ENCODE results near the gene MPND.

MPND gene

DNA sequence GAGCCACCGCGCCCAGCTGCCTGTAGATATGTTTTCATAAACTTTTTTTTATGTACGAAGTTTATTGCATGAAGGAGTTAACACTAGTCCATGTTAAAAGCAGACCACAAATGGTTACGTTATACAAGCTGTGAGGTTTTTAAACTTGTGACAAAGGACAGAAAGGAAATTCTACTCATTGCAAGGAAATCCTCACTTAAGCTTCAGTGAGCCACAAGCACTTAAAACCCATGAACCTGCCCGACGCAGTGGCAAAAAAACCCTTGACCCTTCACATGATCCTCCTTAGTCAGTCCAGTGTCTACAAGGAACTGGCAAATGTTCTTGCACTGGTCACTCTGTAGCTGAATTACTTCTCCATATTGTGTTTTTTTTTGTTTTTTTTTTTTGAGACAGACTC is 4.2 kb downstream of the MPND start:
- TF ChIP-seq, protein P1, sequence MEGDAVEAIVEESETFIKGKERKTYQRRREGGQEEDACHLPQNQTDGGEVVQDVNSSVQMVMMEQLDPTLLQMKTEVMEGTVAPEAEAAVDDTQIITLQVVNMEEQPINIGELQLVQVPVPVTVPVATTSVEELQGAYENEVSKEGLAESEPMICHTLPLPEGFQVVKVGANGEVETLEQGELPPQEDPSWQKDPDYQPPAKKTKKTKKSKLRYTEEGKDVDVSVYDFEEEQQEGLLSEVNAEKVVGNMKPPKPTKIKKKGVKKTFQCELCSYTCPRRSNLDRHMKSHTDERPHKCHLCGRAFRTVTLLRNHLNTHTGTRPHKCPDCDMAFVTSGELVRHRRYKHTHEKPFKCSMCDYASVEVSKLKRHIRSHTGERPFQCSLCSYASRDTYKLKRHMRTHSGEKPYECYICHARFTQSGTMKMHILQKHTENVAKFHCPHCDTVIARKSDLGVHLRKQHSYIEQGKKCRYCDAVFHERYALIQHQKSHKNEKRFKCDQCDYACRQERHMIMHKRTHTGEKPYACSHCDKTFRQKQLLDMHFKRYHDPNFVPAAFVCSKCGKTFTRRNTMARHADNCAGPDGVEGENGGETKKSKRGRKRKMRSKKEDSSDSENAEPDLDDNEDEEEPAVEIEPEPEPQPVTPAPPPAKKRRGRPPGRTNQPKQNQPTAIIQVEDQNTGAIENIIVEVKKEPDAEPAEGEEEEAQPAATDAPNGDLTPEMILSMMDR (IDR thresholded peaks at IDR 0.05): no peak

DNA sequence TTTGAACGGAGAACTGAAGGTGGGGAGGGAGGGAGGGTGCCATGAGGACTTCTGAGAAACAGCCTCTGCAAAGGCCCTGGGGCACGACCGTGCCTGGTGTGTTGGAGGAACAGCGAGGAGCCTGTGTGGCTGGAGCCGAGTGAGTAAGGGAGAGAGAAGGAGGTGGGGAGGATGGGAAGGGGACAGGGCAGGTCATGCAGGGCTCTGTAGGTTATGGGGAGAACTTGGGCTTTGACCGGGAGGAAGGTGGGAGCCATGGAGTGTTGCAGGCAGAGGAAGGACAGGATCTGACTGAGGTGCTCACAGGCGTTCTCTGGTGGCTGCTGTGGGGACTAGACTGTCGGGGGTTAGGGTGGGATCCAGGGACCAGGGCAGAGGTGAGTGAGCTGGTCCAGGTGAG is 6.7 kb downstream of the MPND start:
- TF ChIP-seq, protein P1 (IDR thresholded peaks at IDR 0.05): no peak

DNA sequence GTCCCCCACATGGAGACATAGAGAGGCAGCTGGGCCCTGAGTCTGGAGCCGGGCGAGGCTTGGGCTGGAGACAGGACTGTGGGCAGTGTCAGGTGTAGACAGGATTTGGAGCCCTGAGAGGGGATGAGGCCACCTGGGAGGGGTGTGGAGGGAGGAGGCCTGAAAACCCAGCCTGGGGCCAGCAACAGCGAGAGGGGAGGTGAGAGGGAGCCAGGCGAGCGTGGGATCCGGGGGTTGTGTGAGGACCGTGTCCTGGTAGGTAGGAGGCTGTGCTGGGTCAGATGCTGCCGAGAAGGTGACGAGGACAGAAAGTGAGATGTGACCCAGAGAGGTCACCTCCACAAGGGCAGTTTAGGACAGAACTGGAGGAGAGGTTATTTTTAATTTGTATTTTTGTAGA is 7.4 kb downstream of the MPND start:
- TF ChIP-seq, protein P1 (IDR thresholded peaks at IDR 0.05): no peak

DNA sequence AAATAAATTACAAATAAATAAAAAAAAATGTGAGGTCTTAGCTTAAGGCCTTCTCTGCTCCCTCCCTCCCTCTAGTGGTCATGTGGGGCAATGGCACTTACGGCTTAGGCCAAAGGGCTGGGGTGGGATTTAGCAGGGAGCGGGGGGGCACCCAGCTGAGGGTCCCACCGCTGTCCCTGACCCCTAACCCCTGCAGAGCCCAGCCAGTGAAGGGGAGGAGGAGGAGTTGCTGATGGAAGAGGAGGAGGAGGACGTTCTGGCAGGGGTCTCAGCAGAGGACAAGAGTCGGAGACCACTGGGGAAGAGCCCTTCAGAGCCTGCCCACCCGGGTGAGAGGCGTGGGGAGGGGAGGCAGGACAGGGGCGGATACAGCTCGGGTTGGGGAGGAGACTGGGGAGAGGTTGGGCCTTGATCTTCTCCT is 9.3 kb downstream of the MPND start:
- TF ChIP-seq, protein P1 (IDR thresholded peaks at IDR 0.05): peak; percentile 87

DNA sequence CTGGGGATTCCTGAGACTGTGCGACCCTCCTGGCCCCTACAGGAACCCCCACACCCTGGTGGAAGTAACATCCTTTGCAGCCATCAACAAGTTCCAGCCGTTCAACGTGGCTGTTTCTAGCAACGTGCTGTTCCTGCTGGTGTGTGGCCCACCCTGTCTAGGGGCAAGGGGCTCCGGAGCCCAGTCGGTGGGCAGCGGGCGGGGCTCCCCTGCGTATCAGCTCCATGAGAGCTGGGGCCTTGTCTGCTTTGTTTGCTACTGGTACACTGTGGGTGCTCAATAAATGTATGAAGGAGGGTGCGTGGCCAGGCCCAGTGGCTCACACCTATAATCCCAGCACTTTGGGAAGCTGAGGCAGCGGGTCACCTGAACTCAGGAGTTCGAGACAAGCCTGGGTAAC is 10.9 kb downstream of the MPND start:
- TF ChIP-seq, protein P1 (IDR thresholded peaks at IDR 0.05): no peak

DNA sequence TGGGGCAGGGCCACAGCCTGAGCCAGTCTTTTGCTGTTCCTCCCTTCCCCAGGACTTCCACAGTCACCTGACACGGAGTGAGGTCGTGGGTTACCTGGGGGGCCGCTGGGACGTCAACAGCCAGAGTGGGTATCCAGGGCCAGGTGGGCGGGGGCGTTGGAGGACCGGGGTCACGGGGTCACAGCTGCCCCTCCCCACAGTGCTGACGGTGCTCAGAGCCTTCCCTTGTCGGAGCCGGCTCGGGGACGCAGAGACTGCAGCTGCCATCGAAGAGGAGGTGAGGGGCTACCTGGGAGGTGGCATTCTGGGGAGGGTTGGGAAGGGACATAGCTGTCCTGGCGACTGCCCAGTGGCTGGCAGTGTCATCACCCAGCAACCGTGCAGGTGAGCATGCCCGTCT is 11.5 kb downstream of the MPND start:
- TF ChIP-seq, protein P1 (IDR thresholded peaks at IDR 0.05): no peak

DNA sequence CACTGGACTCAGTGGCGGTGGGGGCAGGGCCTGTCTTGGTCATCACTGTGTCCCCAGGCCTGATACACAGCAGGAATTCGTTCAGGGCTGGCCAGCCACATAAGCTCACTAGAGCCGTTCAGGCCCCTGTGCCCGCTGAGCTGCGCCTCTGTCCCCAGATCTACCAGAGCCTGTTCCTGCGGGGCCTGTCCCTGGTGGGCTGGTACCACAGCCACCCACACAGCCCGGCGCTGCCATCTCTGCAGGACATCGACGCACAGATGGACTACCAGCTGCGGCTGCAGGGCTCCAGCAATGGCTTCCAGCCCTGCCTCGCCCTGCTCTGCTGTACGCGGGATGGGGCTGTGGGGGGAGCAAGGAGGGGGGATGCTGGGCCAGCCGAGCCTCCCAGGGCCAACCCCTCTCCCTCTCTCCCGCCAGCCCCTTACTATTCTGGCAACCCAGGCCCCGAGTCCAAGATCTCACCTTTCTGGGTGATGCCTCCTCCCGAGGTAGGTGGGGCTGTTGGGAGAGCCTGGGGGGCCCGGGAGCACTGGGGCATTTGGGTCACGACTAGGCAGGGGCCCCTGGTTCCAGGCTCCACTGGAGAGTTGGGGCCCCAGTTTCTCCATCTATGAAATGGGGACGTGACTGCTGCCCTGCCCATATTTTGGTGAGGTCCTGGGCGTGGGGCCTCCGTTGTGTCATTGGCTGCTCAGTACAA is 13.9 kb downstream of the MPND start:
- TF ChIP-seq, protein P1 (IDR thresholded peaks at IDR 0.05): no peak

DNA sequence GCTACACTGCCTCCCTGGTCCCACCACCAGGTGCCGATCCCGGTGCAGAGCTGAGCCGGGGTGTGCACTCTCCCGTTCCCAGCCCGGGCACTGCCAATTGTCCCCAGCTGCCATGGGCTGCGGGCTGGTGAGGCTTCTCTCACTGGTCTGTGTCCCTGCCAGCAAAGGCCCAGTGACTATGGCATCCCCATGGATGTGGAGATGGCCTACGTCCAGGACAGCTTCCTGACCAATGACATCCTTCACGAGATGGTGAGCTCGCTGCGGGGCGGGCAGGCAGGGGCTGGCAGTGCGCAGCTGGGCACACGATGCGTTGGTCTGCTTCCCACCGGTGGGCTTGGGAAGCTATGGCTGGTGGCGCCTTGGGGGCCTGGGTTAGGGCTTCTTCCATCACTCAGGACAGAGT is 14.6 kb downstream of the MPND start:
- TF ChIP-seq, protein P1 (IDR thresholded peaks at IDR 0.05): no peak
